ENCODE measurements around the gene LCK. TPM values are rescaled to one million over a fixed set of nuclear protein-coding genes. Genes with fewer than 3 reads are reported as not detected.
"Not testable (repeated sequence)": the region's sequence is repeated elsewhere in the genome, so short reads cannot be mapped to it uniquely, and the experiment has no call there.

LCK gene
- total RNA-seq, 4 donors from 2014 or later, result 2.2 to 4.0 (median 3.5) TPM

- DNase-seq, result peak; percentile 14 to 29
- Histone ChIP-seq H3K9me3 (no peaks in the 10 kb centered on the region), H3K36me3 (no peaks in the 10 kb centered on the region), H3K4me1 (peaks cover 0 to 13% of the 10 kb centered on the region in 2 donors), H3K27ac (no peak overlapping the region), H3K4me3 (replicated peaks in 1 of 3) (no peak overlapping the region), H3K27me3 (no peaks in the 10 kb centered on the region)
- WGBS, 2 donors, result 31 to 50% methylated on average over 8 to 10 of the region's 10 CpGs
- intact Hi-C loops (cut with DNase I), result no loop called here
- TF ChIP-seq, protein P1, sequence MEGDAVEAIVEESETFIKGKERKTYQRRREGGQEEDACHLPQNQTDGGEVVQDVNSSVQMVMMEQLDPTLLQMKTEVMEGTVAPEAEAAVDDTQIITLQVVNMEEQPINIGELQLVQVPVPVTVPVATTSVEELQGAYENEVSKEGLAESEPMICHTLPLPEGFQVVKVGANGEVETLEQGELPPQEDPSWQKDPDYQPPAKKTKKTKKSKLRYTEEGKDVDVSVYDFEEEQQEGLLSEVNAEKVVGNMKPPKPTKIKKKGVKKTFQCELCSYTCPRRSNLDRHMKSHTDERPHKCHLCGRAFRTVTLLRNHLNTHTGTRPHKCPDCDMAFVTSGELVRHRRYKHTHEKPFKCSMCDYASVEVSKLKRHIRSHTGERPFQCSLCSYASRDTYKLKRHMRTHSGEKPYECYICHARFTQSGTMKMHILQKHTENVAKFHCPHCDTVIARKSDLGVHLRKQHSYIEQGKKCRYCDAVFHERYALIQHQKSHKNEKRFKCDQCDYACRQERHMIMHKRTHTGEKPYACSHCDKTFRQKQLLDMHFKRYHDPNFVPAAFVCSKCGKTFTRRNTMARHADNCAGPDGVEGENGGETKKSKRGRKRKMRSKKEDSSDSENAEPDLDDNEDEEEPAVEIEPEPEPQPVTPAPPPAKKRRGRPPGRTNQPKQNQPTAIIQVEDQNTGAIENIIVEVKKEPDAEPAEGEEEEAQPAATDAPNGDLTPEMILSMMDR (IDR thresholded peaks at IDR 0.05), result no peak
- TF ChIP-seq POLR2A (IDR thresholded peaks at IDR 0.05), result no peak
Observed at GRCh38 chr1:32273391-32274208, 22.5 kb downstream of the LCK start.

DNA sequence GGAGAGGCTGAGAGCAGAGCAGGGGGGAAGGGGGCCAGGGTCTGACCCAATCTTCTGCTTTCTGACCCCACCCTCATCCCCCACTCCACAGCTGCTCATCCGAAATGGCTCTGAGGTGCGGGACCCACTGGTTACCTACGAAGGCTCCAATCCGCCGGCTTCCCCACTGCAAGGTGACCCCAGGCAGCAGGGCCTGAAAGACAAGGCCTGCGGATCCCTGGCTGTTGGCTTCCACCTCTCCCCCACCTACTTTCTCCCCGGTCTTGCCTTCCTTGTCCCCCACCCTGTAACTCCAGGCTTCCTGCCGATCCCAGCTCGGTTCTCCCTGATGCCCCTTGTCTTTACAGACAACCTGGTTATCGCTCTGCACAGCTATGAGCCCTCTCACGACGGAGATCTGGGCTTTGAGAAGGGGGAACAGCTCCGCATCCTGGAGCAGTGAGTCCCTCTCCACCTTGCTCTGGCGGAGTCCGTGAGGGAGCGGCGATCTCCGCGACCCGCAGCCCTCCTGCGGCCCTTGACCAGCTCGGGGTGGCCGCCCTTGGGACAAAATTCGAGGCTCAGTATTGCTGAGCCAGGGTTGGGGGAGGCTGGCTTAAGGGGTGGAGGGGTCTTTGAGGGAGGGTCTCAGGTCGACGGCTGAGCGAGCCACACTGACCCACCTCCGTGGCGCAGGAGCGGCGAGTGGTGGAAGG, 23.7 kb downstream of the LCK start:
- TF ChIP-seq POLR2A (IDR thresholded peaks at IDR 0.05), result no peak
- TF ChIP-seq, protein P1 (IDR thresholded peaks at IDR 0.05), result no peak
- no peak for DNase-seq
- Histone ChIP-seq H3K36me3 (no peaks in the 10 kb centered on the region), H3K4me1 (peaks cover 0 to 13% of the 10 kb centered on the region in 2 donors), H3K9me3 (no peaks in the 10 kb centered on the region), H3K27me3 (no peaks in the 10 kb centered on the region), H3K4me3 (replicated peaks in 1 of 3) (no peak overlapping the region), H3K27ac (no peak overlapping the region)
- WGBS, 2 donors, result 83 to 86% methylated on average over 29 to 31 of the region's 31 CpGs
- intact Hi-C loops (cut with DNase I), result no loop called here

- peak; percentile 53 to 67 for DNase-seq
- H3K4me3 ChIP-seq (replicated peaks in 1 of 3), result no peak overlapping the region
- H3K9me3 ChIP-seq, result no peaks in the 10 kb centered on the region
- no peaks in the 10 kb centered on the region for H3K27me3 ChIP-seq
- H3K4me1 ChIP-seq, result peaks cover 0 to 13% of the 10 kb centered on the region in 2 donors
- TF ChIP-seq, protein P1 (IDR thresholded peaks at IDR 0.05), result no peak
- TF ChIP-seq POLR2A (IDR thresholded peaks at IDR 0.05), result no peak
- intact Hi-C loops (cut with DNase I), result no loop called here
- 25 to 30% methylated on average over 6 to 21 of the region's 41 CpGs for WGBS, 2 donors
- H3K27ac ChIP-seq, result no peak overlapping the region
- H3K36me3 ChIP-seq, result no peaks in the 10 kb centered on the region
Observed at GRCh38 chr1:32275424-32275823, 24.4 kb downstream of the LCK start.

DNA sequence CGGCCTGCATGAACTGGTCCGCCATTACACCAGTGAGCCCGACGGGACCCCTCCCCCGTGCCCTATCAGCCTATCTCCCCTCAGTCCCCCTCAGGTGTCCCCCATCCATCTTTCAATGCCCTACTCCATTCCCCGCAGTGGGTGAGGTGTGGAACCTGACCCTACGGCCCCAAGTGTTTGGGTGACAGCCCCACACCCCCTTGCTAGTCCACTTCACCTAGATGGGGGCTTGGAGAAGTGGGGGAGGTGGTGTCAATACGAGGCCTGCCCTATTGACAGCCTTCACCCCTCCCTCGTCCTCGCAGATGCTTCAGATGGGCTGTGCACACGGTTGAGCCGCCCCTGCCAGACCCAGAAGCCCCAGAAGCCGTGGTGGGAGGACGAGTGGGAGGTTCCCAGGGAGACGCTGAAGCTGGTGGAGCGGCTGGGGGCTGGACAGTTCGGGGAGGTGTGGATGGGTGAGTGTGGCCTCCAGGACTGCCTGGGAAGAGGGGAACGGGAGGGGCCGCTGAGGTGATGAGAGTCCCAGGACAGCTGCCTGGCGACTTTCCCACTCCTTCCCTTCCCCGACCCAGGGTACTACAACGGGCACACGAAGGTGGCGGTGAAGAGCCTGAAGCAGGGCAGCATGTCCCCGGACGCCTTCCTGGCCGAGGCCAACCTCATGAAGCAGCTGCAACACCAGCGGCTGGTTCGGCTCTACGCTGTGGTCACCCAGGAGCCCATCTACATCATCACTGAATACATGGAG, 25.1 kb downstream of the LCK start:
- Histone ChIP-seq H3K36me3 (no peaks in the 10 kb centered on the region), H3K27ac (no peak overlapping the region), H3K4me1 (peaks cover 0 to 13% of the 10 kb centered on the region in 2 donors), H3K4me3 (replicated peaks in 1 of 3) (no peak overlapping the region), H3K27me3 (no peaks in the 10 kb centered on the region), H3K9me3 (no peaks in the 10 kb centered on the region)
- no peak for DNase-seq
- WGBS, 2 donors, result 67 to 69% methylated on average over 22 to 26 of the region's 30 CpGs
- intact Hi-C loops (cut with DNase I), result no loop called here
- TF ChIP-seq, protein P1 (IDR thresholded peaks at IDR 0.05), result no peak
- TF ChIP-seq POLR2A (IDR thresholded peaks at IDR 0.05), result no peak

DNA sequence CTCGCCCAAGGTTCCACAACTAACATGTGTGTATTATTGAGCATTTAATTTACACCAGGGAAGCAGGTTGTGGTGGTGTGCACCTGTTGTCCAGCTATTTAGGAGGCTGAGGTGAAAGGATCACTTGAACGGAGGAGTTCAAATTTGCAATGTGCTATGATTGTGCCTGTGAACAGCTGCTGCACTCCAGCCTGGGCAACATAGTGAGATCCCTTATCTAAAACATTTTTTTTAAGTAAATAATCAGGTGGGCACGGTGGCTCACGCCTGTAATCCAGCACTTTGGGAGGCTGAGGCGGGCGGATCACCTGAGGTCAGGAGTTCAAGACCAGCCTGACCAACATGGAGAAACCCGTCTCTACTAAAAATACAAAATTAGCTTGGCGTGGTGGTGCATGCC, 33.7 kb downstream of the LCK start:
- H3K4me3 ChIP-seq (replicated peaks in 1 of 3); H3K4me1 ChIP-seq; intact Hi-C loops (cut with DNase I); H3K36me3 ChIP-seq; DNase-seq; H3K27ac ChIP-seq; H3K9me3 ChIP-seq; H3K27me3 ChIP-seq: not testable (repeated sequence)
- WGBS, 2 donors, result 96 to 98% methylated on average over 8 of the region's 8 CpGs
